Activated naive CD4-positive, alpha-beta T cell (primary cell): ENCODE results near the gene OSBPL9.

Source experiments
- DNase-seq, 4 experiments: peaks; one replicate each; lab custom pipeline; 2025; lab: John Stamatoyannopoulos, UW

The OSBPL9 gene, protein sequence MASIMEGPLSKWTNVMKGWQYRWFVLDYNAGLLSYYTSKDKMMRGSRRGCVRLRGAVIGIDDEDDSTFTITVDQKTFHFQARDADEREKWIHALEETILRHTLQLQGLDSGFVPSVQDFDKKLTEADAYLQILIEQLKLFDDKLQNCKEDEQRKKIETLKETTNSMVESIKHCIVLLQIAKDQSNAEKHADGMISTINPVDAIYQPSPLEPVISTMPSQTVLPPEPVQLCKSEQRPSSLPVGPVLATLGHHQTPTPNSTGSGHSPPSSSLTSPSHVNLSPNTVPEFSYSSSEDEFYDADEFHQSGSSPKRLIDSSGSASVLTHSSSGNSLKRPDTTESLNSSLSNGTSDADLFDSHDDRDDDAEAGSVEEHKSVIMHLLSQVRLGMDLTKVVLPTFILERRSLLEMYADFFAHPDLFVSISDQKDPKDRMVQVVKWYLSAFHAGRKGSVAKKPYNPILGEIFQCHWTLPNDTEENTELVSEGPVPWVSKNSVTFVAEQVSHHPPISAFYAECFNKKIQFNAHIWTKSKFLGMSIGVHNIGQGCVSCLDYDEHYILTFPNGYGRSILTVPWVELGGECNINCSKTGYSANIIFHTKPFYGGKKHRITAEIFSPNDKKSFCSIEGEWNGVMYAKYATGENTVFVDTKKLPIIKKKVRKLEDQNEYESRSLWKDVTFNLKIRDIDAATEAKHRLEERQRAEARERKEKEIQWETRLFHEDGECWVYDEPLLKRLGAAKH

DNA sequence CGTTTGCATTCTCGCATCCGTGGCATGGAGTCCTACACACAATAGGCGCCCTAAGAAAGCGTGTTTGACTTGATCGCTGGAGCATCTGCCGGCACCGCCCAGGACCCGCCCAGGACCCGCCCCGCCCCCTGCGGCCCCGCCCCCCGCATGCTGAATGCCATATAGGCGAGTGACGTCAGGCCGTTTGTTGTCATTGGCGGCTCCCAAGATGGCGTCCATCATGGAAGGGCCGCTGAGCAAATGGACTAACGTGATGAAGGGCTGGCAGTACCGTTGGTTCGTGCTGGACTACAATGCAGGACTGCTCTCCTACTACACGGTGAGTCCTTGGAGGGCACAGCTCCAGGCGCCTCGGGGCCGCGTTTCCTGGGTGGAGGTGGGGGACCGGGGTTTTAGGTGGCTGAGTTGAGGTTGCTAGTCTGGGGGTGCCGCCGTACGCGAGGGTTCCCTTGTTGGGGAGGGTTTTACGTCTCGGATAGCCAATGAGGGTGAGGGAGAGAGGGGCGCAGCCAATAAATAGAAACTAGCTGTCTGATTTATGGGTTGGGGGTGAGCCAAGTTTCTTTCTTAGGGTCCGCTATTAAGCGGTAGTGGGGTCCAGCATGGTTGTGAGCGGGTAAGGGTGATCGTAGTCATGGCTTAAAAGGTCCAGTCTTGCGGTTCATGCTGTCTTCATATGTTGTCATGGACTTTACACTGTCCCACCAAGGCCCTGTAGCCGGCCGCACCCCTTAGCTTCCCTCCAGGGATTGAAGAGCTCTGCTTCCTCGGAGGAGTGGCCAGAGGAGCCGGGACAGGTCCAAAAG, at the start of gene OSBPL9:
OSBPL9 (plus strand) TSS at position 190 of the 806 bp plus-strand sequence; CDS start at position 209, 19 bp downstream.
- peak; percentile 77 to 92 (median 86) for DNase-seq

DNA sequence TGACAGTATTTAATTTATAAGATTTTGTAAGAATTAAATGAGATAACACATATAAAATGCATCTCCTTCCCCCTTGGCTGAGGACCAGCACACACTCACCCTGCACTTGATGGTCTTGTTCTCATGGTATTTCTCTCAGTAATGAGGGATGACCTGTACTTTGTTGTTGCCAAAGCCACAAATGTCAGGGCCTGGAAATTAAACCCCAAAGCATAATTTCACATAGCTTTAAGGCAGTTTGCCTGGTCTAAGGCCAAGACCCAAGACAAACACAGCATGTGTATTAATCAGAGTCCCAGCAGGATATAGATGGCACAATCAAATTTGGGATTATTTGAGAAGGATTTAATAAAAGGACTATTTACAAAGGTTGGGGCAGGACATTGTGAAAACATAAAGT, 49.2 kb upstream of the OSBPL9 start:
- no peak for DNase-seq

DNA sequence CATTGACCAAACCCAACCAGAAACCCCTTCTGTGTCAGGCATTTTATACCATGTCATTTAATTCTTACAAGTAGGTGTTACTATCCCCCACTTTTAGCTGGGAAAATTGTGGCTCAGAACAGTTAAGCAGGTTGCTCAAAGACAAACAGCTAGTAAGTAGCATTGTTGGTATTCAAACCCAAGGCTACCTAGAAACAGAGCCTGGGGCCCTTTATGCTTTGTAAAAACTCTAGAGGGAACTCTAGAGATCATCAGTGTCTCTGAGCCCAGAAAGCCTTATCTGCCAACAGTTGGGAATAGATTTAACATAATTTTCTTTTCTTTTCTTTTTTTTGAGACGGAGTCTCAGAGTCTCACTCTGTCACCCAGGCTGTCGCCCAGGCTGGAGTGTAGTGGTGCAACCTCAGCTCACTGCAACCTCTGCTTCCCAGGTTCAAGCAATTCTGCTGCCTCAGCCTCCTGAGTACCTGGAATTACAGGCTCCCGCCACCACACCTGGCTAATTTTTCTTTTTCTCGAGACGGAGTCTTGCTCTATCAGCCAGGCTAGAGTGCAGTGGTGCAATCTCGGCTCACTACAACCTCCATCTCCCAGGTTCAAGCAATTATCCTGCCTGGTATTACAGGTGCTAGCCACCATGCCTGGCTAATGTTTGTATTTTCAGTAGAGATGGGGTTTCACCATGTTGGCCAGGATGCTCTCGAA, 48.5 kb upstream of the OSBPL9 start:
- DNase-seq, result no peak

DNA sequence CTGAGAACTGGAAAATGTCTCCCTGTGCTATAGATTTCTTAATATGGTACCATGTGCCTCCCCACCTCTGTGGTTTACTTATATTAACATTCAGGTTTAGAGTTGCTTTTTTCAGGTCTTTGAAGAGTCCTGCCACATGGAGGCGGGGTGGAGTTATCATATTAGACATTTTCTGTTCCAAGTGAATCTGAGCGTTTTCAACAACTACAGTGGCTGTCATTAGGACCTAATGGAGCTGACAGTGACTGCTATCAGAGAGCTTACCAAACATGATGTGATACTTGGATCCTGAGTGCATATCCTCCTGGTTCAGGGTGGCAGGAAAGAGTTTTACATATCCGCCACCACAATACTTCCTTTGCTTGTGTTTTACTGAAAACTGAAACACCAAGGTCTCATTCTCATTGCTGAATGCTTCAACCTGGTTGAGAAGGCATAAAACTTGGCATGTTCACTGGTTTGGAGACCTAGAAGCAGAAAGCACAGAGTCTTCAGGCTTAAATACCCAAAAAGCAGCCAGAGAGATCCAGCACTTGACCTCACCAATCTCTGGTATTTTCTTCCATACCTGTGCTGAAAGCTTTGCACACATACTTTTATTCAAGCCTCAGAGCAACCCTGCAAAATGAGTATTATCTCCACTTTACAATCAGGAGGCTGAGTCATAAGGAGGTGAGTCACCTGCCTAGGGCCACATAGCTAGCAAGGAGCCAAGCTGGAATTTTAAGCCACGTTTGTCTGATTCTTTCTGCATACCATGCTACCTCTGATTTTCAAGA, 47.4 kb upstream of the OSBPL9 start:
- DNase-seq, result no peak

DNA sequence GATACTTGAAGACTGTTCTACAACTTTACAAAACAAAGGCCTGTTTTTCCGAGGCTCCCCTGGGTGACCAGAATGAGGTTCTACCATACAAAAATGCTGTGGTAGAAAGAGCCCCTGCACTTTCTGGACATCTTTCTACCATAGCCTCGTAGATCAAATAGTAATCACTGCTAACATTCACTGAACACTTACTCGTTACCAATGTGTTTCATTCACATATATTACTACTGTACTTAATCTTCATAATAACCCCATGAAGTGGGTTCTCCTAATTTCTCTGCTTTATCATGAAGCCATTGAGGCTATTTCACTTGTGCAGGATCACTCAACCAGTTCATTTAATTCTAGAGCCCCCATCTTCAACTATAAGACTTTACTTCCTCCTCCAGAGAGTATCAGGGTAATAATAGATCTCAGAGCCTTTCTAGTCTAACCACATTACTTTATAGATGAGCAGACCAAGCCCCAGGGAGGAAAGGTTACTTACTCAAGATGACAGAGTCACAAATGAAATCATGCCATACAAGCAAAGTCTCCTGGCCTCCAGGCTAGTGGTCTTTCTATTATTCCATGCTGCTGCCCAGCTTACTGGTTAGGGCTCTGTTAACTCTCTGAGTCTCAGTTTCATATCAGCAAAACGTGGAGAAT, 46.7 kb upstream of the OSBPL9 start:
- DNase-seq, result no peak

DNA sequence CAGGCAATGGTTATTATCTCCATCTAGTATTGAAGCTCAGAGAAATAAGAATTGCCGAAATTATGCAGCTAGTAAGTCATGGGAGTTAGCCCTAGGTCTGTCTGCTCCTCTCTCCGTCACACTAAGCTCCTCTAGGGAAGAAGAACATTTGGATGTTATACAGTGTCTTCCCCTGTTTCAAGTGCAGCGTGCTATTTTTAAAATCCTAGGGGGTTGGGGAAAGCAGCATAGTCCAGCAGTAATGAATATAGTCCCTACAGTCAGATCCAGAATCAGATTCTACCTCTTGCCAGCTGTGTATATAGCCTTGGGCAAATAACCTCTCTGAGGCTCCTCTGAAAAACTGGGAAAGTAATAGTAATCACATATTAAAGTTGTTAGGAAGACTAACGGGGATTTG, 44.5 kb upstream of the OSBPL9 start:
- no peak for DNase-seq

DNA sequence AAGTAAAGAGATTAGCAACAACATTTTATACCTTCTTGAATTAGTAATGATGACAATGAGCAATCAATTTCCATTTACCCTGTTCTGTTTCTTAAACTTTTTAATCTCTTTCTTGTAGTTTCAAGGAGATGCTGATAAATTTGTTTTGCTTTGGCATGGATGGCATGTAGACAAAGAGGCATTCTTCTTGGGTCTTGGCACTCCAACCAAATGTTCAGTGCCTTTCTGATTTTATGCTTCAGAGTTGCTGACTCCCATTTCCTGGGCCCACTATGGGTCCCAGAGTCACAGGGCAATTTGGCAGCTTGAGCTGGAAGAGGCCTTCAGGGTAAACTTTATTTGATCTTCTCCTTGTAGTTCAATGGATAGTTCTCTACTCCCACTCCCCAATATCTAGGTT, 42.1 kb upstream of the OSBPL9 start:
- DNase-seq, result no peak

DNA sequence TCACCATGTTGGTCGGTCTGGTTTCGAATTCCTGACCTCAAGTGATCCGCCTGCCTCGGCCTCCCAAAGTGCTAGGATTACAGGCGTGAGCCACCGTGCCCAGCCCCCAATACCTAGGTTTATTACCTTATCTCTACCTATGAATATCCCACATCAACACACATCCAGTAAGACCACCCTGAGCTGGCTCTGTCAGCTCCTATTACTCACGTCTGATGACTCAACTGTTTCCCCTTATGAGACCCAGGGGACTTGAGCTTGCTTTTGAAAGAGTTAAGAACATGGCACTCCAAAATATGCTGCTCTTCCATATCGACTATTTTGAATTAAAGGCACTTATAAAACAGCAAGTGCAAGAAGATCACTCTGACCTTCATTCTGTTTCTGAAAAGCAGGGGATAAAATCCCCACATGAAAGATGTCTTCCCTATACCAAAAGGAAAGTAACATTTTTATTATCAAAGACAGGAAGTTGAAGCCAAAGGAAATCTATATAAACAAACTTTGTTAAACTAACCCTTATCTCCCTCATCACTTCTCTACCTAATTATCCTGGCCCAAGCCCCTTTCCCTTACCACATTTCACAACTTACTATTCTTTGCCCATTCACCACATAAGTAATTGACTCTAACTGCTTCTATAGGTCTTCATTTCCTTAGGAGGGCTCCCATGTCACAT, 41.3 kb upstream of the OSBPL9 start:
- DNase-seq, result no peak

DNA sequence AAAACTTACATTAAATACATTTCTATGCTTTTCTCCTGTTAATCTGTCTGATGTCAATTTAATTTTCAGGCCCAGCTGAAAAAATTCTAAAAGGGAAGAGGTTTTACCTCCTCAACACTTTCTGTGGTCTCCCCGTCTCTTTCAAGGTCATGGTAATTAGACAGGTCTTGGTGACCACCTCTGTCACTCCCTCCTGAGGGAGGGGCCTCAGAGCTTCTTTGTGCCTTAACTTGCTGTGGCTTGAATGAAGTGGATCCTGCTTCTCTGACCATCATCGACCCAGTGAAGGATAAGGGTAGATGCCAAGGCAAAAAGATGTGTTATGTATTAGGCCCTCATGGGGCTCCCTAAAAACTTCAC, 40.8 kb upstream of the OSBPL9 start:
- no peak for DNase-seq

DNA sequence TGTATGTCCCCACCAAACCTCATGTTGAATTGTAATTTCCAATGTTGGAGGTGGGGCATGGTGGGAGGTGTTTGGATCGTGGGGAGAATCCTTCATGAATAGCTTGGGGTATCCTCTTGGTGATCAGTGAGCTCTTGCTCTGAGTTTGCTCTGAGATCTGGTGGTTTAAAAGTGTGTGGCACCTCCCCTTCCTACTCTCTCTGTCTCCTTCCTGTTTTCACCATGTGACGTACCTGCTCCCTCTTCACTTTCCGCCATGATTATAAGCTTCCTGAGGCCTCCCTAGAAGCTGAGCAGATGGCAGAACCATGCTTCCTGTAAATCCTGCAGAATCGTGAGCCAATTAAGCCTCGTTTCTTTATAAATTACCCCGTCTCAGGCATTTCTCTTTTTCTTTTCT, 40.0 kb upstream of the OSBPL9 start:
- no peak for DNase-seq

DNA sequence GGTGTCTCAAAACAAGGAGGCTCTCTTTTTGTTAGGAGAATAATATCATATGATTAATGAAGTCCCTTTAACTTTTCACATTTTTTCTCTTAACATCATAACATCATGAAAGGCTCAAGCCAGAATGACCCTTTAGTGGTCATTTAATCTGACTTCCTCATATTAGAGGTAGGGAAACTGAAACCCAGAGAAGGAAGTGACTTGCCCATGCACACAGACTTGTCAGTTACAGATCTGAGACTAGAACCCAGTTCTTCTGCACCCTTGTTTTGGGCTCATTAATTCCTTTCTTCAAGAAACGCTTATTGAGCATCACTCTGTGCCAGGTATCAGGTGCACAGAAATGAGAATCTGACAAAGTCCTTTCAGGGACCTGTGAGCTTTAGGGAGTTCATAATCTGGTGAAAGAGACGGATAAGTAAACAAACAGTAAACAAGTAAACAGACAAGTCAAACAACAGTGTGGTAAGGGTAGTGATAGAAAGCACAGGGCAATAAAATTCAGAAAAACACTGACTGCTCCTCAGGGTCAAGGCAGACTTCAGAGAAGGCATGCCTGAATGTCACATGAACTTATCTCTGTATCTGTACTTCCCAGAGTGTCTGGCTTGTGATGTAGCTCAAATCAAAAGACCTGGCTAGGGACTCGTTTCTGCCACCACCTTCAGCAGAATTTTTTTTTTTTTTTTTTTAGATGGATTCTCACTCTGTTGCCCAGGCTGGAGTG, 38.3 kb upstream of the OSBPL9 start:
- no peak for DNase-seq

DNA sequence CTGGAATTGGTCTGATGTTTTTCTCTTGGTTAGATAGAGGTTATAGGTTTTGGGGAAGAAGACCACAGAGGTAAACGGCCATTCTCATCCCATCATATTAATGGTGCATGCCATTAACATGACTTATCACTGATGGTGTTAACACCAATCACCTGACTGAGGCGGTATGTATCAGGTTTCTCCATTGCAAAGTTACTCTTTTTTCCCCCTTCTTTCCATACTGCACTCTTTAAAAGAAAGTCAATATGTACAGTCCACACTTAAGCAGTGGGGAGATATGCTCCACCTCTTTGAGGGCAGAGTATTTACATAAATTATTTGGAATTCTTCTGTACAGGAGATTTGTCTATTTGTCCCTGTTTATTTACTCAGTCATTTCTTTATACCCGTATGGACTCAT, 35.7 kb upstream of the OSBPL9 start:
- no peak for DNase-seq

DNA sequence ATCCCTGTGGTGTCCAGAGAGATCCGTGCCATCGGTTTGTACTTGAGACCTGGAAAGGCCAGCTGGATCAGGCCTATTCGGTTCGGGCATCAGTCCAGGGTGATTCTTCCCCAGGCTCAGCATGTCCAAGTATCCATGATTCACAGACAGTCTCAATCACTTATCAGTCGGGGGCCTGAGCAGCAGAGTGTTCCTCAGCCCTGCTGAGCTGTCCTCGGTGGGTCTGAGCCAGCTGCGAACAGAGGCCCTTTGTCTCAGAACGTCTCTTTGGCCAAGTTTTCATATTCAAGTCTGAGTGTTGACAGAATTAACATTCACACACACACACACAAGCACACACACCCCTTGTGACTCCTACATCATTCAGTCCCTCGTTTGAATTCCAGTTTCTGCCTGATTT, 33.4 kb upstream of the OSBPL9 start:
- no peak for DNase-seq

DNA sequence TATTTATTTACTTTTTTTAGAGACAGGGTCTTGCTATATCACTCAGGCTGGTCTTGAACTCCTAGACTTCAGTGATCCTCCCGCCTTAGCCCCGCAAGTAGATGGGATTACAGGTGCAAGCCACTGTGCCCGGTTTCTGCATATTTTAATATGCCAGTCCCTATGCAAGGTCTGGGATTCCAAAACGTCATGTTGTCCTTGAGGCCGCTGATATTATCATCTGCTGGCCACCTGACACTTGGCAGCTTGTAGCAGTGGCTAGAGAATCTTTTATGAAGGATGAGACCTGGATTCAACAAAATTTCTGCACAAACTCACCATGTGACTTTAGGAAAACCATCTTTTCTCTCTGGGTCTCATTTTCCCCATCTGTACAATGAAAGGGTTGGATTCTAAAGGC, 32.9 kb upstream of the OSBPL9 start:
- no peak for DNase-seq

DNA sequence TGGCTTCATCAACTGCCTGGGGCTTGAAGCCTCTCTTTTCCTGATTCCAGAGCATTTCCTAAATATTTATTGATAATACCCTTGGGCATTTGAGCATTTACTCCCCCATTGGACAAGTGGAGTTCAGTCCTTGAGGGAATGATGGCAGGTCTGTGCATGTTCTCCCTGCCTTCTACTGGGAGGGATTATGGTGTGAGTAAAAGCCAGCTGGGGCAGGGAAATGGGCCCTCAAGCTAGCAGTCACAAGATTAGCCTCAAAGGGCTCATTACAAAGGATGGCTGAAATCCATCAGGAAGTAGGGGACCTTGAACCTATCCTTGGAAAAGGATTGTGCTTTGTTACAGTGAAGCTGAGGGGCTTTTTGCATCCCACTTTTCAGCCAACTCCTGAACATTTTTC, 24.2 kb upstream of the OSBPL9 start:
- no peak for DNase-seq

DNA sequence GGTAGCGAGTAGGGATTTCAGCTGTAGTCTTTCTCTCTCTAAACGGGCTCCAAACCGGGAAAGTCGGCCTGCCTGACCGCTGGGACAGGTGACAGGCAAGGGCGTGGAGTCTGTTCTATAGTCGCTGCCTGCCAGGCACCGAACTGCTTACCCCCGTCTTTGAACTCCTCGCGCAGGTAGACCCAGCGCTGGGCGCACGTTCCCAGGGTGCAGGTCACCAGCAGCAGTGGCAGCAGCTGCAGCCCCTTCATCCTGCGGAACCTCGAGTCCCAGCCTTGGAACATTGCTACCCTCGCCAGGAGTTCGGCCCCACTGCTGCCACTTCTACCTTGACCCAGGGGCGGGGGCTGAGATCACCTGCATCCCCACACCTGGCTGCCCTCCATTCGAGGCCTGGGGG, 22.2 kb upstream of the OSBPL9 start:
- DNase-seq, result no peak

DNA sequence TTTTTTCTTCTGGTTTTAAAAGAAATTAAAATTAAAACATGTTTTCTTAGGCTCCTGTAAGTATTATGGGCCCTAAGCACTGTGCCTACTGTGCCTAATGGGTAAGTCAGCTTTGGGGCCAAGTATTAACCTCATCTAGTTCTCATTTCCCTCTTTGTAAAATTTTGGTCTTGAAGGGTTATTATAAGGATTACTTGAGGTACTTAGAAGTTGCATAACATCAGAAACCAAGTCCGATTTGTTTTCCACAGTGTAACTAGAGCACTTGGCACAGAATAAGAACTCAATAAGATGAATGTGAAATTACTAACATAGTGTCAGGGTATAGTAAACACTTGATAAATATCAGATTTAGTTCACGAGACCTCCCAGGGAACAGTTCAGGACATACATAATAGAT, 16.4 kb upstream of the OSBPL9 start:
- DNase-seq, result no peak

DNA sequence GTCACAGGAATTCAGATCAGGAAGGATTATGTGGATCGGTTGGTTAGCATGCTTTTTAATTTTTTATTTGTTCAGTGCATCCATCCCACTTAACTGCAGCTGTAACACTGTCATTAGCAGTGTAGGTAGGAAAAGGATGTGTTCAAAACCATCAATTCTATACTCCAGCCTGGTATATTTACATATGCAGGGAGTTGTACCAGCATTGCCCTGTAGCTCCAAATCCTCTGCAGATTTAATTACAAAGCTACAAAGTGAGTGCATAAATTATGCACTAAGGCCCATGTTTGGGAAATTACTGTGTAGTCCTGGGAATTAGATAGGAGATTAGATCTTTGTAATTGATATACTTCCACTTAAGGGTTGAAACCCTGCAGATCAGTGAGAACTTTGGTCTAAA, 15.9 kb upstream of the OSBPL9 start:
- no peak for DNase-seq

DNA sequence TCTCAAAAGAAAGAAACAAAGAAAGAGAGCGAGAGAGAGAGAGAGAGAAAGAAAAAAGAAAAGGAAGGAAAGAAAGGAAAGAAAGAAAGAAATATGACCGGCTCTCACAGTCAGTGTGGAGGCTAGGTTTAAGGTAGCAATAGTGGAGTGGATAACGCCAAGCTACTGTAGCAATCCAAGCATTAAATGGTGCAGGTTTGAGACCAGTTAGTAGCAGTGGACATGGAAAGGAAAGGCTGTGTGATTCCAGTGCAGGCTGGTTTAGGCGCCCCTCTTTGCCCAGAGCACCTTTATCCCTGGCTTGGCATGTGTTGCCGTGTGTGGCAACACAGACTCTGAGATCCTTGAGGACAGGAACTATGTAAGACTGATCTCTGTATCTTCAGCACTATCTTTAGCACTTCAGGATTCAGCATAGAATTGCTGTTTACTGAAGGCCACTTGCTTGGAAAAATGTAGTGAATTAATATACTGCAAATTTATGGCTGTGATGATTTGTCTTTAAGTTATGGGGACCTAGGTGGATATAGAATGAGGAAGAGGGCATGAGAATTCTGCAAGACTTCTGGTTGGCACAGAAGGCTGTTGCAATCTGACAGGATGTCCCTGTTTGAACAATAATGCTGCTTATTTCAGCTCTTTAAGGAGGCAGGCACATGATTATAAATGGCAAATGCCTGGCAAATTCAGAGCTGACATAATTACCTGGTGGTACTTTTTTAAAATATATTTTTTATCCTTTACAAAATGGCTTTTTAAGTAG, 10.8 kb upstream of the OSBPL9 start:
- no peak for DNase-seq
